HepG2 (cell line): ENCODE measurements around the gene KCTD14. TPM values are rescaled to one million over a fixed set of nuclear protein-coding genes. Genes with fewer than 3 reads are reported as not detected.

Experiments used
- EHMT2 ChIP-seq: fragments of 200-600 bp; sonication (generic); IDR thresholded peaks from 2 replicates; pipeline ENCODE4 v1.7.0; 2017; ENCODE audit warnings: antibody characterized with exemption, low read depth, low read length, borderline replicate concordance
- ELF4 ChIP-seq: sonication (generic); formaldehyde crosslinking; IDR thresholded peaks from 2 replicates; pipeline ENCODE4 v1.5.0; 2020; ENCODE audit warnings: missing genetic modification reagents, mild to moderate bottlenecking, moderate library complexity, borderline replicate concordance
- FOXP1 ChIP-seq, 2 experiments: fragments of 450-650 bp in 1 of 2; IDR thresholded peaks; 2 replicates each; pipeline ENCODE4 v1.6.1; 2017 to 2018; ENCODE audit warnings: antibody characterized with exemption in 1 of 2
- HNRNPK ChIP-seq: fragments of 200-400 bp; formaldehyde crosslinking; IDR thresholded peaks from 2 replicates; pipeline ENCODE4 v1.6.1; 2018; ENCODE audit warnings: low read length, low read depth, moderate library complexity, mild to moderate bottlenecking; ENCODE audit not compliant: poor library complexity, severe bottlenecking
- JUN ChIP-seq: sonication (generic); formaldehyde crosslinking; IDR thresholded peaks from 2 replicates; pipeline ENCODE4 v1.4.0; 2020; ENCODE audit warnings: mild to moderate bottlenecking, missing genetic modification reagents
- KLF6 ChIP-seq: IDR thresholded peaks from 2 replicates; pipeline ENCODE4 v1.8.0; 2016; ENCODE audit warnings: missing biosample characterization, missing genetic modification reagents
- MXD4 ChIP-seq: IDR thresholded peaks from 2 replicates; pipeline ENCODE4 v1.6.1; 2016; ENCODE audit warnings: mild to moderate bottlenecking, missing biosample characterization, missing genetic modification reagents
- MYC ChIP-seq: sonication (generic); formaldehyde crosslinking; IDR thresholded peaks from 2 replicates; pipeline ENCODE4 v1.9.0; 2021; ENCODE audit warnings: missing genetic modification reagents, borderline replicate concordance
- NFATC3 ChIP-seq: sonication (generic); formaldehyde crosslinking; IDR thresholded peaks from 2 replicates; pipeline ENCODE4 v1.5.1; 2020; ENCODE audit warnings: mild to moderate bottlenecking, missing genetic modification reagents
- POLR2G ChIP-seq: fragments of 200-400 bp; formaldehyde crosslinking; IDR thresholded peaks from 2 replicates; pipeline ENCODE4 v1.6.1; 2018; ENCODE audit warnings: mild to moderate bottlenecking, low read depth, low read length, moderate library complexity
- REL ChIP-seq: sonication (generic); formaldehyde crosslinking; conservative IDR thresholded peaks from 2 replicates; pipeline ENCODE4 v1.8.0; 2022; ENCODE audit warnings: mild to moderate bottlenecking, missing genetic modification reagents, moderate library complexity
- SMARCC2 ChIP-seq: fragments of 450-650 bp; IDR thresholded peaks from 2 replicates; pipeline ENCODE4 v1.6.1; 2017; ENCODE audit warnings: antibody characterized with exemption, mild to moderate bottlenecking
- ZNF343 ChIP-seq: sonication (generic); formaldehyde crosslinking; IDR thresholded peaks from 2 replicates; pipeline ENCODE4 v1.4.0; 2020; ENCODE audit warnings: mild to moderate bottlenecking, missing genetic modification reagents
- ZNF790 ChIP-seq: sonication (generic); formaldehyde crosslinking; IDR thresholded peaks from 2 replicates; pipeline ENCODE4 v1.8.0; 2022; ENCODE audit warnings: missing genetic modification reagents, mild to moderate bottlenecking, borderline replicate concordance
- ZNF883 ChIP-seq: sonication (generic); formaldehyde crosslinking; IDR thresholded peaks from 2 replicates; pipeline ENCODE4 v1.5.1; 2020; ENCODE audit warnings: mild to moderate bottlenecking, missing genetic modification reagents; ENCODE audit errors: not compliant biosample characterization
- polyA plus RNA-seq, 8 experiments: library from polyadenylated mRNA; depleted of rRNA in 3 of 8; stranded (reverse) in 7 of 8; unstranded in 1 of 8; fragments of >200 nt; fragmentation: Illumina TruSeq in 4 of 8; extraction: Trizol in 4 of 8; gene quantifications; 2 replicates each; pipeline versions ENCODE4 v1.2.1 to v1.2.3, GENCODE V29; 2011 to 2016; ENCODE audit warnings: low read depth in 4 of 8, missing spikeins in 1 of 8, mixed read lengths in 1 of 8; ENCODE audit not compliant: insufficient read depth in 1 of 8
- total RNA-seq, 5 experiments: library from RNA; depleted of rRNA; stranded (reverse); fragments of >200 nt; fragmentation: Illumina TruSeq; extraction: Trizol; gene quantifications; 2 replicates each; pipeline ENCODE4 v1.2.3, GENCODE V29; 2016; ENCODE audit warnings: low read depth in 1 of 5
- TF ChIP-seq, protein P1 (sequence below): sonication (generic); formaldehyde crosslinking; conservative IDR thresholded peaks from 2 replicates; pipeline ENCODE4 v1.5.0; 2020; ENCODE audit warnings: missing genetic modification reagents
- TF ChIP-seq, protein P2 (sequence below): sonication (generic); formaldehyde crosslinking; IDR thresholded peaks from 2 replicates; pipeline ENCODE4 v1.8.1; 2022; ENCODE audit warnings: low read depth, mild to moderate bottlenecking, missing genetic modification reagents
- TF ChIP-seq, protein P3 (sequence below): sonication (generic); formaldehyde crosslinking; IDR thresholded peaks from 2 replicates; pipeline ENCODE4 v1.4.0; 2020; ENCODE audit warnings: missing genetic modification reagents, low read depth, mild to moderate bottlenecking, borderline replicate concordance
- TF ChIP-seq, protein P4 (sequence below): sonication (generic); formaldehyde crosslinking; IDR thresholded peaks from 2 replicates; pipeline ENCODE4 v1.9.0; 2021; ENCODE audit warnings: missing genetic modification reagents, borderline replicate concordance
- TF ChIP-seq, protein P5 (sequence below): sonication (generic); formaldehyde crosslinking; IDR thresholded peaks from 2 replicates; pipeline ENCODE4 v1.5.1; 2020; ENCODE audit warnings: missing genetic modification reagents, mild to moderate bottlenecking, borderline replicate concordance

The KCTD14 gene
- total and polyA plus RNA-seq, 2 of the 13 experiments (the other 11 are each of a cell fraction or from before 2014, with no cell fraction given): 10.3 to 15.6 TPM

DNA sequence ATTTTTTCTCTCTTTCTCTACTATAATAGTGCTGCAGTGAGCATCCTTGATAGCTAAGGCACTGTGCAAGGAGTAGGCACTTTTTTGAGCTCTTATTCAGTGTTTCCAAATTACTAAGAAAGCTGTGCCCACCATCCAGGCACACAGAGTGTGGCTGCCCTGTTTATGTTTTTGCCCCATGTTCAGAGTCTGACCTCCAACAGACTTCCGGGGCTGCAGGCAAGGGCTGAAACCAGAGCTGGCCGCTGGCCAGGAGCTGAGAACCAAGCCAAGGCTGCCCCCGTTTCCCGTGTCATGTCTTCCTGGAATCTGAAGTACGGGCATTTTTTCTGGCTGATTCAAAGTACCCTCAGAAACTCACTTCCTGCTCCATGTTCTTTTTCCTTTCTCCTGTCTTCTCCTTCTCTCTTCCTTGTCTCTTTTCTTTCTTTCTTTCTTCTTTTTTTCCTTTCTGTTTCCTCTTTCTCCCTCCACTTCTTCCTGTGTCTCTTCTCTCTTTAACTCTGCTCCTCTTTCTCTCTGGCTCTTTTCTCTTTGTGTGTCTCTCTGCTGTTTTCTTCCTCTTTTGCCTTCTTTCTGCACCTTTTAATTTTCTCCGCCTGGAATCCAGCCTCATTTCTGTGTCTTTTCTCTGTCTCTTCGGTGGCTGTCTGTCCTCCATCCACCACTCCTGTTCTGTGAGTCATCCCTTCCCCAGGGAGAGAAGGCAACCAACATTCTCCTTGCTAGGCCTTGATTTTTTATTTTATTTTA lies 17.0 kb upstream of the KCTD14 start (continued):
- TF ChIP-seq MYC (no peak), EHMT2 (no peak), JUN (CRISPR knock-in tag) (no peak), KLF6 (CRISPR knock-in tag) (no peak), REL (no peak), SMARCC2 (no peak), FOXP1 (IDR thresholded peaks at IDR 0.05) (no peak), FOXP1 (CRISPR knock-in tag; IDR thresholded peaks at IDR 0.05) (no peak; the same call in 1 of the 2 replicates), ZNF883 (CRISPR knock-in tag) (no peak), ZNF343 (CRISPR knock-in tag) (no peak), MXD4 (CRISPR knock-in tag) (no peak), NFATC3 (CRISPR knock-in tag) (no peak), HNRNPK (no peak), ZNF790 (CRISPR knock-in tag) (no peak), POLR2G (peak; percentile 70), ELF4 (0 out of 2 replicates have a peak, but pooled peaks have one; percentile 33)
- TF ChIP-seq, protein P1, sequence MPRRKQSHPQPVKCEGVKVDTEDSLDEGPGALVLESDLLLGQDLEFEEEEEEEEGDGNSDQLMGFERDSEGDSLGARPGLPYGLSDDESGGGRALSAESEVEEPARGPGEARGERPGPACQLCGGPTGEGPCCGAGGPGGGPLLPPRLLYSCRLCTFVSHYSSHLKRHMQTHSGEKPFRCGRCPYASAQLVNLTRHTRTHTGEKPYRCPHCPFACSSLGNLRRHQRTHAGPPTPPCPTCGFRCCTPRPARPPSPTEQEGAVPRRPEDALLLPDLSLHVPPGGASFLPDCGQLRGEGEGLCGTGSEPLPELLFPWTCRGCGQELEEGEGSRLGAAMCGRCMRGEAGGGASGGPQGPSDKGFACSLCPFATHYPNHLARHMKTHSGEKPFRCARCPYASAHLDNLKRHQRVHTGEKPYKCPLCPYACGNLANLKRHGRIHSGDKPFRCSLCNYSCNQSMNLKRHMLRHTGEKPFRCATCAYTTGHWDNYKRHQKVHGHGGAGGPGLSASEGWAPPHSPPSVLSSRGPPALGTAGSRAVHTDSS (CRISPR knock-in tag): no peak
- TF ChIP-seq, protein P2, sequence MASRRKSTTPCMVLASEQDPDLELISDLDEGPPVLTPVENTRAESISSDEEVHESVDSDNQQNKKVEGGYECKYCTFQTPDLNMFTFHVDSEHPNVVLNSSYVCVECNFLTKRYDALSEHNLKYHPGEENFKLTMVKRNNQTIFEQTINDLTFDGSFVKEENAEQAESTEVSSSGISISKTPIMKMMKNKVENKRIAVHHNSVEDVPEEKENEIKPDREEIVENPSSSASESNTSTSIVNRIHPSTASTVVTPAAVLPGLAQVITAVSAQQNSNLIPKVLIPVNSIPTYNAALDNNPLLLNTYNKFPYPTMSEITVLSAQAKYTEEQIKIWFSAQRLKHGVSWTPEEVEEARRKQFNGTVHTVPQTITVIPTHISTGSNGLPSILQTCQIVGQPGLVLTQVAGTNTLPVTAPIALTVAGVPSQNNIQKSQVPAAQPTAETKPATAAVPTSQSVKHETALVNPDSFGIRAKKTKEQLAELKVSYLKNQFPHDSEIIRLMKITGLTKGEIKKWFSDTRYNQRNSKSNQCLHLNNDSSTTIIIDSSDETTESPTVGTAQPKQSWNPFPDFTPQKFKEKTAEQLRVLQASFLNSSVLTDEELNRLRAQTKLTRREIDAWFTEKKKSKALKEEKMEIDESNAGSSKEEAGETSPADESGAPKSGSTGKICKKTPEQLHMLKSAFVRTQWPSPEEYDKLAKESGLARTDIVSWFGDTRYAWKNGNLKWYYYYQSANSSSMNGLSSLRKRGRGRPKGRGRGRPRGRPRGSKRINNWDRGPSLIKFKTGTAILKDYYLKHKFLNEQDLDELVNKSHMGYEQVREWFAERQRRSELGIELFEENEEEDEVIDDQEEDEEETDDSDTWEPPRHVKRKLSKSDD (CRISPR knock-in tag): no peak
- TF ChIP-seq, protein P3, sequence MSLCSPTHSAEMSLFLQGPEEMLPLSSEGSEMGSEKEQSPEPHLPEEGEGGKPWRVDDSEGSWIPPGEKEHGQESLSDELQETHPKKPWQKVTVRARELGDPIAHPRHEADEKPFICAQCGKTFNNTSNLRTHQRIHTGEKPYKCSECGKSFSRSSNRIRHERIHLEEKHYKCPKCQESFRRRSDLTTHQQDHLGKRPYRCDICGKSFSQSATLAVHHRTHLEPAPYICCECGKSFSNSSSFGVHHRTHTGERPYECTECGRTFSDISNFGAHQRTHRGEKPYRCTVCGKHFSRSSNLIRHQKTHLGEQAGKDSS (CRISPR knock-in tag): no peak
- TF ChIP-seq, protein P4, sequence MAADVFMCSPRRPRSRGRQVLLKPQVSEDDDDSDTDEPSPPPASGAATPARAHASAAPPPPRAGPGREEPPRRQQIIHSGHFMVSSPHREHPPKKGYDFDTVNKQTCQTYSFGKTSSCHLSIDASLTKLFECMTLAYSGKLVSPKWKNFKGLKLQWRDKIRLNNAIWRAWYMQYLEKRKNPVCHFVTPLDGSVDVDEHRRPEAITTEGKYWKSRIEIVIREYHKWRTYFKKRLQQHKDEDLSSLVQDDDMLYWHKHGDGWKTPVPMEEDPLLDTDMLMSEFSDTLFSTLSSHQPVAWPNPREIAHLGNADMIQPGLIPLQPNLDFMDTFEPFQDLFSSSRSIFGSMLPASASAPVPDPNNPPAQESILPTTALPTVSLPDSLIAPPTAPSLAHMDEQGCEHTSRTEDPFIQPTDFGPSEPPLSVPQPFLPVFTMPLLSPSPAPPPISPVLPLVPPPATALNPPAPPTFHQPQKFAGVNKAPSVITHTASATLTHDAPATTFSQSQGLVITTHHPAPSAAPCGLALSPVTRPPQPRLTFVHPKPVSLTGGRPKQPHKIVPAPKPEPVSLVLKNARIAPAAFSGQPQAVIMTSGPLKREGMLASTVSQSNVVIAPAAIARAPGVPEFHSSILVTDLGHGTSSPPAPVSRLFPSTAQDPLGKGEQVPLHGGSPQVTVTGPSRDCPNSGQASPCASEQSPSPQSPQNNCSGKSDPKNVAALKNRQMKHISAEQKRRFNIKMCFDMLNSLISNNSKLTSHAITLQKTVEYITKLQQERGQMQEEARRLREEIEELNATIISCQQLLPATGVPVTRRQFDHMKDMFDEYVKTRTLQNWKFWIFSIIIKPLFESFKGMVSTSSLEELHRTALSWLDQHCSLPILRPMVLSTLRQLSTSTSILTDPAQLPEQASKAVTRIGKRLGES (CRISPR knock-in tag): no peak
- TF ChIP-seq, protein P5, sequence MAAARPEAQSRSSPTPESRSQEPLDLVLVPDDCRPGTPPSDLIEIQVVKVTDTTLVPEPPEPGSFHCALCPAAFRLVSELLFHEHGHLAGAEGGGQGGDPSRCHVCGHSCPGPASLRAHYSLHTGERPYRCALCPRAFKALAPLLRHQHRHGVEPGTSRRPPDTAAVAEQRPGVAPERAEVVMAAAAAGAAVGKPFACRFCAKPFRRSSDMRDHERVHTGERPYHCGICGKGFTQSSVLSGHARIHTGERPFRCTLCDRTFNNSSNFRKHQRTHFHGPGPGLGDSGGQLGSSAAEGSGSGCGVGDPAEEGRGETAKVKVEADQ (CRISPR knock-in tag): no peak
